Kidney epithelial cell (primary cell): ENCODE measurements around the gene SOCS1. TPM values are rescaled to one million over a fixed set of nuclear protein-coding genes. Genes with fewer than 3 reads are reported as not detected.

ENCODE experiments used
- DNase-seq: peaks from one replicate; pipeline ENCODE4 v3.0.0-alpha.2; 2010; ENCODE audit warnings: low read depth
- H3K27me3 ChIP-seq: 2 replicates; pipeline ENCODE4 v1.6.0; 2011; ENCODE audit warnings: low read length; ENCODE audit not compliant: control insufficient read depth, insufficient read depth
- H3K36me3 ChIP-seq: 2 replicates; pipeline ENCODE4 v1.5.1; 2011; ENCODE audit warnings: low read length; ENCODE audit not compliant: control insufficient read depth, insufficient read depth
- H3K4me3 ChIP-seq: 2 replicates; pipeline ENCODE4 v1.5.1; 2011; ENCODE audit warnings: low read depth, mild to moderate bottlenecking, control low read depth, low read length
- CTCF ChIP-seq: IDR thresholded peaks from 2 replicates; pipeline ENCODE4 v1.5.1; 2011; ENCODE audit warnings: mild to moderate bottlenecking, moderate library complexity, low read length, control low read depth, inconsistent platforms; ENCODE audit not compliant: insufficient read depth, poor library complexity, severe bottlenecking
- total RNA-seq: library from RNA; depleted of rRNA; stranded (reverse); fragments of >200 nt; gene quantifications from 2 replicates; pipeline ENCODE4 v1.2.3, GENCODE V29; 2015

Gene SOCS1
- total RNA-seq, 1 donor from 2014 or later: 1.2 TPM

- H3K27me3 ChIP-seq: no peaks in the 10 kb centered on the region
- H3K4me3 ChIP-seq: no peak overlapping the region
- DNase-seq: no peak
- TF ChIP-seq CTCF: no peak
- H3K36me3 ChIP-seq: no peaks in the 10 kb centered on the region
Observed at GRCh38 chr16:11207646-11208045, 48.4 kb downstream of the SOCS1 start.

- no peak overlapping the region for H3K4me3 ChIP-seq
- no peak for TF ChIP-seq CTCF
- DNase-seq: no peak
- H3K27me3 ChIP-seq: no peaks in the 10 kb centered on the region
- H3K36me3 ChIP-seq: no peaks in the 10 kb centered on the region
Observed at GRCh38 chr16:11205754-11206581, 50.0 kb downstream of the SOCS1 start.

GRCh38 chr16:11205065-11205699 is 50.8 kb downstream of the SOCS1 start:
- no peak for DNase-seq
- H3K4me3 ChIP-seq: no peak overlapping the region
- no peaks in the 10 kb centered on the region for H3K36me3 ChIP-seq
- no peaks in the 10 kb centered on the region for H3K27me3 ChIP-seq
- no peak for TF ChIP-seq CTCF

GRCh38 chr16:11204513-11205047 is 51.4 kb downstream of the SOCS1 start:
- TF ChIP-seq CTCF: no peak
- Histone ChIP-seq H3K27me3 (no peaks in the 10 kb centered on the region), H3K4me3 (no peak overlapping the region), H3K36me3 (no peaks in the 10 kb centered on the region)
- no peak for DNase-seq

Other genes starting within 250 kb of the SOCS1 start
- not detected in 2 replicates for gene TNP2, start 13.1 kb upstream of the SOCS1 start, total RNA-seq
- gene PRM3, start 17.4 kb upstream of the SOCS1 start, total RNA-seq: not detected in 2 replicates
- not detected in 2 replicates for gene PRM2, start 20.3 kb upstream of the SOCS1 start, total RNA-seq
- gene PRM1, start 25.1 kb upstream of the SOCS1 start, total RNA-seq: not detected in 2 replicates
- 5.6 and 6.0 TPM in 2 replicates for gene RMI2, start 89.3 kb upstream of the SOCS1 start, total RNA-seq